WTC11 (cell line): ENCODE measurements around the gene MYL5. TPM values are rescaled to one million over a fixed set of nuclear protein-coding genes. Genes with fewer than 3 reads are reported as not detected.

Source experiments
- ATAC-seq: fragments of 200-7000 bp; cut with Tn5 transposase; 2 replicates; pipeline ENCODE4 v1.10.0; 2021; ENCODE audit warnings: mild to moderate bottlenecking, moderate library complexity
- CTCF ChIA-PET: fragments of 300-600 bp; sonication (Branson Sonifier 250); formaldehyde crosslinking; loops from one replicate; lab custom pipeline; 2021; ENCODE audit warnings: antibody characterized with exemption; lab: Charles Lee
- POLR2A ChIA-PET: fragments of 350-600 bp; sonication (Branson Sonifier 250); formaldehyde crosslinking; loops from one replicate; lab custom pipeline; 2021; ENCODE audit warnings: antibody characterized with exemption; lab: Charles Lee
- DNase-seq: peaks from one replicate; pipeline ENCODE4 v3.0.0; 2021; ENCODE audit warnings: low spot score
- H3K27ac Mint-ChIP-seq: 2 replicates; pipeline ENCODE4 v1.8.0; 2021; ENCODE audit warnings: mixed read lengths
- H3K27me3 Mint-ChIP-seq: 2 replicates; pipeline ENCODE4 v1.8.0; 2021; ENCODE audit warnings: low read depth, mild to moderate bottlenecking, moderate library complexity, mixed read lengths
- H3K36me3 Mint-ChIP-seq: 2 replicates; pipeline ENCODE4 v1.8.0; 2021; ENCODE audit warnings: mixed read lengths
- H3K4me1 Mint-ChIP-seq: 2 replicates; pipeline ENCODE4 v1.8.0; 2022; ENCODE audit warnings: mixed read lengths
- H3K4me3 Mint-ChIP-seq: 2 replicates; pipeline ENCODE4 v1.8.0; 2021; ENCODE audit warnings: mild to moderate bottlenecking, moderate library complexity, mixed read lengths
- H3K9me3 Mint-ChIP-seq: 2 replicates; pipeline ENCODE4 v1.8.0; 2021; ENCODE audit warnings: mixed read lengths
- CREB1 ChIP-seq: sonication (generic); formaldehyde crosslinking; IDR thresholded peaks from 2 replicates; pipeline ENCODE4 v1.8.0; 2023; ENCODE audit warnings: mild to moderate bottlenecking, missing genetic modification reagents
- EMX1 ChIP-seq: fragments of 250-450 bp; sonication (Bioruptor Pico); IDR thresholded peaks from 2 replicates; pipeline ENCODE4 v1.8.0; 2021; ENCODE audit warnings: mild to moderate bottlenecking
- ESRRA ChIP-seq: sonication (generic); formaldehyde crosslinking; IDR thresholded peaks from 2 replicates; pipeline ENCODE4 v1.8.1; 2022; ENCODE audit warnings: mild to moderate bottlenecking, missing genetic modification reagents, borderline replicate concordance
- FOXP1 ChIP-seq: sonication (generic); formaldehyde crosslinking; IDR thresholded peaks from 2 replicates; pipeline ENCODE4 v1.8.0; 2022; ENCODE audit warnings: missing genetic modification reagents, mild to moderate bottlenecking, moderate library complexity, borderline replicate concordance
- MAX ChIP-seq: sonication (generic); formaldehyde crosslinking; IDR thresholded peaks from 2 replicates; pipeline ENCODE4 v1.8.0; 2022; ENCODE audit warnings: mild to moderate bottlenecking, missing genetic modification reagents
- NFYB ChIP-seq: sonication (generic); formaldehyde crosslinking; conservative IDR thresholded peaks from 2 replicates; pipeline ENCODE4 v1.8.0; 2022; ENCODE audit warnings: low read depth, missing genetic modification reagents
- NR1H2 ChIP-seq: sonication (generic); formaldehyde crosslinking; IDR thresholded peaks from 2 replicates; pipeline ENCODE4 v1.9.0; 2021; ENCODE audit warnings: mild to moderate bottlenecking, moderate library complexity, missing genetic modification reagents
- OVOL2 ChIP-seq: fragments of 250-450 bp; sonication (Bioruptor Pico); IDR thresholded peaks from 2 replicates; pipeline ENCODE4 v1.9.0; 2021; ENCODE audit warnings: mild to moderate bottlenecking, borderline replicate concordance
- STAT6 ChIP-seq: sonication (generic); formaldehyde crosslinking; conservative IDR thresholded peaks from 2 replicates; pipeline ENCODE4 v1.8.1; 2023; ENCODE audit warnings: mild to moderate bottlenecking, low read depth, missing genetic modification reagents, moderate library complexity
- TCF7 ChIP-seq: sonication (generic); formaldehyde crosslinking; IDR thresholded peaks from 2 replicates; pipeline ENCODE4 v1.8.0; 2022; ENCODE audit warnings: mild to moderate bottlenecking, low read depth, missing genetic modification reagents, moderate library complexity
- ZNF232 ChIP-seq: sonication (generic); formaldehyde crosslinking; IDR thresholded peaks from 2 replicates; pipeline ENCODE4 v1.8.0; 2022; ENCODE audit warnings: mild to moderate bottlenecking, missing genetic modification reagents
- ZNF416 ChIP-seq: fragments of 250-450 bp; sonication (Bioruptor Pico); IDR thresholded peaks from 2 replicates; pipeline ENCODE4 v1.9.0; 2021; ENCODE audit warnings: mild to moderate bottlenecking, inconsistent platforms
- ZNF512 ChIP-seq: sonication (generic); formaldehyde crosslinking; IDR thresholded peaks from 2 replicates; pipeline ENCODE4 v1.8.1; 2022; ENCODE audit warnings: missing genetic modification reagents, borderline replicate concordance
- ZNF532 ChIP-seq: fragments of 250-450 bp; sonication (Bioruptor Pico); IDR thresholded peaks from 2 replicates; pipeline ENCODE4 v1.9.0; 2021; ENCODE audit warnings: mild to moderate bottlenecking, borderline replicate concordance
- total RNA-seq: library from RNA; stranded (reverse); gene quantifications from 3 replicates; pipeline ENCODE4 v1.2.3, GENCODE V29; 2021
- TF ChIP-seq, protein P1 (sequence below): sonication (generic); formaldehyde crosslinking; IDR thresholded peaks from 2 replicates; pipeline ENCODE4 v1.8.0; 2022; ENCODE audit warnings: mild to moderate bottlenecking, missing genetic modification reagents
- TF ChIP-seq, protein P2 (sequence below): fragments of 250-450 bp; sonication (Bioruptor Pico); IDR thresholded peaks from 2 replicates; pipeline ENCODE4 v1.9.0; 2021; ENCODE audit warnings: moderate library complexity, mild to moderate bottlenecking, inconsistent platforms, borderline replicate concordance
- TF ChIP-seq, protein P3 (sequence below): sonication (generic); formaldehyde crosslinking; IDR thresholded peaks from 2 replicates; pipeline ENCODE4 v1.8.0; 2022; ENCODE audit warnings: mild to moderate bottlenecking, missing genetic modification reagents

MYL5 gene
- total RNA-seq, 1 experiment from 2014 or later = 22.2 TPM

GRCh38 chr4:632196-632790, 42.0 kb upstream of the MYL5 start:
- no peak for TF ChIP-seq CREB1
- no peak for TF ChIP-seq ZNF416 (CRISPR knock-in tag)
- TF ChIP-seq ESRRA = no peak
- no peak for TF ChIP-seq NFYB (CRISPR knock-in tag)
- TF ChIP-seq, protein P1, sequence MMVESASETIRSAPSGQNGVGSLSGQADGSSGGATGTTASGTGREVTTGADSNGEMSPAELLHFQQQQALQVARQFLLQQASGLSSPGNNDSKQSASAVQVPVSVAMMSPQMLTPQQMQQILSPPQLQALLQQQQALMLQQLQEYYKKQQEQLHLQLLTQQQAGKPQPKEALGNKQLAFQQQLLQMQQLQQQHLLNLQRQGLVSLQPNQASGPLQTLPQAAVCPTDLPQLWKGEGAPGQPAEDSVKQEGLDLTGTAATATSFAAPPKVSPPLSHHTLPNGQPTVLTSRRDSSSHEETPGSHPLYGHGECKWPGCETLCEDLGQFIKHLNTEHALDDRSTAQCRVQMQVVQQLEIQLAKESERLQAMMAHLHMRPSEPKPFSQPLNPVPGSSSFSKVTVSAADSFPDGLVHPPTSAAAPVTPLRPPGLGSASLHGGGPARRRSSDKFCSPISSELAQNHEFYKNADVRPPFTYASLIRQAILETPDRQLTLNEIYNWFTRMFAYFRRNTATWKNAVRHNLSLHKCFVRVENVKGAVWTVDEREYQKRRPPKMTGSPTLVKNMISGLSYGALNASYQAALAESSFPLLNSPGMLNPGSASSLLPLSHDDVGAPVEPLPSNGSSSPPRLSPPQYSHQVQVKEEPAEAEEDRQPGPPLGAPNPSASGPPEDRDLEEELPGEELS = no peak
- TF ChIP-seq MAX (CRISPR knock-in tag) = no peak
- no peak for TF ChIP-seq TCF7 (CRISPR knock-in tag)
- TF ChIP-seq, protein P2, sequence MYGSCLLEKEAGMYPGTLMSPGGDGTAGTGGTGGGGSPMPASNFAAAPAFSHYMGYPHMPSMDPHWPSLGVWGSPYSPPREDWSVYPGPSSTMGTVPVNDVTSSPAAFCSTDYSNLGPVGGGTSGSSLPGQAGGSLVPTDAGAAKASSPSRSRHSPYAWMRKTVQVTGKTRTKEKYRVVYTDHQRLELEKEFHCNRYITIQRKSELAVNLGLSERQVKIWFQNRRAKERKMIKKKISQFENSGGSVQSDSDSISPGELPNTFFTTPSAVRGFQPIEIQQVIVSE = no peak
- TF ChIP-seq EMX1 (CRISPR knock-in tag) = no peak
- TF ChIP-seq, protein P3, sequence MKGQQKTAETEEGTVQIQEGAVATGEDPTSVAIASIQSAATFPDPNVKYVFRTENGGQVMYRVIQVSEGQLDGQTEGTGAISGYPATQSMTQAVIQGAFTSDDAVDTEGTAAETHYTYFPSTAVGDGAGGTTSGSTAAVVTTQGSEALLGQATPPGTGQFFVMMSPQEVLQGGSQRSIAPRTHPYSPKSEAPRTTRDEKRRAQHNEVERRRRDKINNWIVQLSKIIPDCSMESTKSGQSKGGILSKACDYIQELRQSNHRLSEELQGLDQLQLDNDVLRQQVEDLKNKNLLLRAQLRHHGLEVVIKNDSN (CRISPR knock-in tag) = no peak
- no peak for TF ChIP-seq OVOL2 (CRISPR knock-in tag)
- TF ChIP-seq ZNF512 = no peak
- TF ChIP-seq NR1H2 (CRISPR knock-in tag) = no peak
- TF ChIP-seq, all 79 proteins: peak for 0
- Mint-ChIP-seq H3K27me3 (peaks cover 7% of the 10 kb centered on the region), H3K36me3 (peaks cover 6% of the 10 kb centered on the region; the same call in 1 of the 2 replicates), H3K4me3 (no peak overlapping the region), H3K27ac (no peak overlapping the region), H3K4me1 (no peaks in the 10 kb centered on the region), H3K9me3 (peaks cover 22% of the 10 kb centered on the region)
- ATAC-seq (no peak), DNase-seq (peak; percentile 5)
- ChIA-PET POLR2A (no interaction called here), CTCF (no interaction called here)

GRCh38 chr4:632926-633325, 41.4 kb upstream of the MYL5 start:
- peaks cover 22% of the 10 kb centered on the region for H3K9me3 Mint-ChIP-seq
- no peak overlapping the region for H3K27ac Mint-ChIP-seq
- ChIA-PET POLR2A (no interaction called here), CTCF (no interaction called here)
- no peak overlapping the region for H3K4me3 Mint-ChIP-seq
- no peaks in the 10 kb centered on the region for H3K4me1 Mint-ChIP-seq
- peaks cover 6% of the 10 kb centered on the region; the same call in 1 of the 2 replicates for H3K36me3 Mint-ChIP-seq
- peaks cover 7% of the 10 kb centered on the region for H3K27me3 Mint-ChIP-seq
- ATAC-seq (no peak), DNase-seq (peak; percentile 1)
- TF ChIP-seq STAT6 (CRISPR knock-in tag) (no peak), ZNF416 (CRISPR knock-in tag) (no peak), FOXP1 (CRISPR knock-in tag) (no peak), ZNF532 (CRISPR knock-in tag) (no peak), ZNF232 (CRISPR knock-in tag) (no peak)
